GM23338 (cell line): ENCODE results near the gene MYOM1. TPM values are rescaled to one million over a fixed set of nuclear protein-coding genes. Genes with fewer than 3 reads are reported as not detected.

Experiments used
- ATAC-seq: fragments of 200-7000 bp; cut with Tn5 transposase; 3 replicates; pipeline ENCODE4 v1.9.1; 2020
- DNase-seq: peaks from one replicate; pipeline ENCODE4 v3.0.0-alpha.2; 2015; ENCODE audit warnings: low spot score
- H2AFZ ChIP-seq: fragments of 200-600 bp; sonication (generic); 2 replicates; pipeline ENCODE4 v1.8.0; 2016; ENCODE audit warnings: antibody characterized with exemption, mild to moderate bottlenecking, moderate library complexity
- H3F3A ChIP-seq: fragments of 200-600 bp; sonication (generic); replicated peaks from 2 replicates; pipeline ENCODE4 v1.8.0; 2017; ENCODE audit warnings: antibody characterized with exemption, mixed run types, low read depth
- H3K27ac ChIP-seq: fragments of 200-600 bp; sonication (generic); 2 replicates; pipeline ENCODE4 v1.6.1; 2016; ENCODE audit warnings: low read depth
- H3K27me3 ChIP-seq: fragments of 200-600 bp; sonication (generic); 2 replicates; pipeline ENCODE4 v1.8.0; 2016; ENCODE audit warnings: mild to moderate bottlenecking, mixed run types, moderate library complexity; ENCODE audit not compliant: insufficient read depth
- H3K36me3 ChIP-seq: fragments of 200-600 bp; sonication (generic); 2 replicates; pipeline ENCODE4 v1.8.0; 2016; ENCODE audit warnings: mild to moderate bottlenecking; ENCODE audit not compliant: insufficient read depth
- H3K4me1 ChIP-seq: fragments of 200-600 bp; sonication (generic); 2 replicates; pipeline ENCODE4 v1.8.0; 2016; ENCODE audit warnings: mild to moderate bottlenecking, moderate library complexity; ENCODE audit not compliant: insufficient read depth
- H3K4me2 ChIP-seq: fragments of 200-600 bp; sonication (generic); 2 replicates; pipeline ENCODE4 v1.7.1; 2017; ENCODE audit warnings: mixed run types
- H3K4me3 ChIP-seq: fragments of 200-600 bp; sonication (generic); 2 replicates; pipeline ENCODE4 v1.6.1; 2016; ENCODE audit warnings: mixed run types
- H3K79me2 ChIP-seq: fragments of 200-600 bp; sonication (generic); replicated peaks from 2 replicates; pipeline ENCODE4 v1.8.0; 2017; ENCODE audit warnings: mild to moderate bottlenecking; ENCODE audit not compliant: insufficient read depth
- H3K9me2 ChIP-seq: fragments of 200-600 bp; sonication (generic); 2 replicates; pipeline ENCODE4 v1.8.0; 2017; ENCODE audit not compliant: insufficient read depth
- H4K20me1 ChIP-seq: fragments of 200-600 bp; sonication (generic); replicated peaks from 2 replicates; pipeline ENCODE4 v1.8.0; 2017; ENCODE audit warnings: mild to moderate bottlenecking; ENCODE audit not compliant: insufficient read depth
- H3K27ac Mint-ChIP-seq: 2 replicates; pipeline ENCODE4 v1.8.0; 2020; ENCODE audit warnings: inconsistent platforms, mild to moderate bottlenecking, moderate library complexity, mixed read lengths
- H3K27me3 Mint-ChIP-seq: 3 replicates; pipeline ENCODE4 v1.8.0; 2022; ENCODE audit warnings: low read depth, mild to moderate bottlenecking, moderate library complexity, mixed read lengths, inconsistent platforms; ENCODE audit not compliant: insufficient read depth, poor library complexity
- H3K36me3 Mint-ChIP-seq: 3 replicates; pipeline ENCODE4 v1.8.0; 2021; ENCODE audit warnings: low read depth, mild to moderate bottlenecking, inconsistent platforms, moderate library complexity, mixed read lengths
- H3K4me1 Mint-ChIP-seq: 3 replicates; pipeline ENCODE4 v1.8.0; 2020; ENCODE audit warnings: mild to moderate bottlenecking, inconsistent platforms, mixed read lengths
- H3K4me3 Mint-ChIP-seq: 3 replicates; pipeline ENCODE4 v1.8.0; 2021; ENCODE audit warnings: moderate library complexity, mild to moderate bottlenecking, inconsistent platforms, mixed read lengths
- H3K9me3 Mint-ChIP-seq: 3 replicates; pipeline ENCODE4 v1.8.0; 2020; ENCODE audit warnings: moderate library complexity, mild to moderate bottlenecking, inconsistent platforms, mixed read lengths
- CREB1 ChIP-seq: fragments of 250-450 bp; sonication (Bioruptor Pico); IDR thresholded peaks from 2 replicates; pipeline ENCODE4 v1.5.0; 2020; ENCODE audit warnings: low read depth, mild to moderate bottlenecking, moderate library complexity
- CTCF ChIP-seq, 2 experiments: fragments of 200-600 bp in 1 of 2; sonication (generic) in 1 of 2; conservative IDR thresholded peaks; 2 replicates each; pipeline versions ENCODE4 v1.5.1 to v1.6.1; 2016 to 2017; ENCODE audit warnings: antibody characterized with exemption in 2 of 2, low read depth in 2 of 2, mild to moderate bottlenecking in 2 of 2, moderate library complexity in 1 of 2
- ETS1 ChIP-seq: IDR thresholded peaks from 2 replicates; pipeline ENCODE4 v1.6.1; 2016; ENCODE audit warnings: antibody characterized with exemption
- EZH2 ChIP-seq: fragments of 200-600 bp; sonication (generic); IDR thresholded peaks from one replicate; pipeline ENCODE4 v1.8.0; 2017; ENCODE audit warnings: antibody characterized with exemption, mild to moderate bottlenecking, low read depth; ENCODE audit not compliant: unreplicated experiment
- EZH2phosphoT487 ChIP-seq: fragments of 200-600 bp; sonication (generic); IDR thresholded peaks from one replicate; pipeline ENCODE4 v1.8.1; 2018; ENCODE audit warnings: antibody characterized with exemption; ENCODE audit not compliant: unreplicated experiment
- JUNB ChIP-seq: IDR thresholded peaks from one replicate; pipeline ENCODE4 v1.6.1; 2016; ENCODE audit warnings: antibody characterized with exemption; ENCODE audit not compliant: unreplicated experiment
- NANOG ChIP-seq: IDR thresholded peaks from 2 replicates; pipeline ENCODE4 v1.6.1; 2016; ENCODE audit warnings: antibody characterized with exemption, borderline replicate concordance
- POLR2AphosphoS5 ChIP-seq: IDR thresholded peaks from 2 replicates; pipeline ENCODE4 v1.6.1; 2016; ENCODE audit warnings: antibody characterized with exemption, low read depth
- REST ChIP-seq: IDR thresholded peaks from one replicate; pipeline ENCODE4 v1.6.1; 2018; ENCODE audit warnings: antibody characterized with exemption; ENCODE audit not compliant: unreplicated experiment
- STAT1 ChIP-seq: IDR thresholded peaks from one replicate; pipeline ENCODE4 v1.6.1; 2016; ENCODE audit warnings: antibody characterized with exemption; ENCODE audit not compliant: unreplicated experiment
- ZNF114 ChIP-seq: fragments of 250-450 bp; sonication (Bioruptor Pico); IDR thresholded peaks from 2 replicates; pipeline ENCODE4 v1.5.0; 2020; ENCODE audit warnings: mild to moderate bottlenecking, moderate library complexity
- ZNF331 ChIP-seq: fragments of 250-450 bp; sonication (Bioruptor Pico); IDR thresholded peaks from 2 replicates; pipeline ENCODE4 v1.5.0; 2020; ENCODE audit warnings: low read depth, mild to moderate bottlenecking, moderate library complexity
- ZNF462 ChIP-seq: fragments of 250-450 bp; sonication (Bioruptor Pico); IDR thresholded peaks from 2 replicates; pipeline ENCODE4 v1.5.0; 2020; ENCODE audit warnings: mild to moderate bottlenecking, moderate library complexity
- polyA plus RNA-seq: library from polyadenylated mRNA; unstranded; fragments of >200 nt; fragmentation: Nextera tagmentation; extraction: Ambion mirVana; gene quantifications from 2 replicates; pipeline ENCODE4 v1.2.1, GENCODE V29; 2016
- total RNA-seq: library from RNA; depleted of rRNA; stranded (reverse); fragments of >200 nt; shearing (Covaris generic); gene quantifications from 2 replicates; pipeline ENCODE4 v1.2.3, GENCODE V29; 2014

The MYOM1 gene
- total and polyA plus RNA-seq, 2 experiments from 2014 or later: 0.27 to 0.38 TPM

GRCh38 chr18:3162181-3162580 lies 57.6 kb downstream of the MYOM1 start:
- Histone ChIP-seq H4K20me1 (no peaks in the 10 kb centered on the region), H3K27me3 (no peaks in the 10 kb centered on the region), H2AFZ (peak overlapping the region; percentile 59; the same call in 1 of the 2 replicates), H3K36me3 (no peaks in the 10 kb centered on the region), H3K4me2 (no peak overlapping the region), H3F3A (no peaks in the 10 kb centered on the region), H3K27ac (no peak overlapping the region), H3K4me1 (no peaks in the 10 kb centered on the region), H3K4me3 (no peak overlapping the region), H3K79me2 (no peaks in the 10 kb centered on the region), H3K9me2 (no peaks in the 10 kb centered on the region)
- no peak for TF ChIP-seq EZH2
- no peak for TF ChIP-seq ZNF114 (CRISPR knock-in tag)
- no peak for TF ChIP-seq CTCF (conservative IDR thresholded peaks at IDR 0.05; ENCODE audit: low read depth in 2 of 2)
- TF ChIP-seq EZH2phosphoT487: no peak
- no peak for TF ChIP-seq REST
- no peak for TF ChIP-seq POLR2AphosphoS5
- TF ChIP-seq ETS1: no peak
- no peak for TF ChIP-seq CREB1 (CRISPR knock-in tag)
- TF ChIP-seq ZNF462 (CRISPR knock-in tag): no peak
- no peak for TF ChIP-seq JUNB
- TF ChIP-seq STAT1: no peak
- no peak for TF ChIP-seq ZNF331 (CRISPR knock-in tag)
- no peak for TF ChIP-seq NANOG
- Mint-ChIP-seq H3K4me1 (no peaks in the 10 kb centered on the region), H3K4me3 (no peak overlapping the region), H3K27ac (no peak overlapping the region), H3K9me3 (no peaks in the 10 kb centered on the region), H3K27me3 (peaks cover 1% of the 10 kb centered on the region), H3K36me3 (no peaks in the 10 kb centered on the region)
- DNase-seq (peak; percentile 22), ATAC-seq (peak; percentile 89)
